Vagina (tissue), 2 donors: ENCODE results near the gene MAP3K3. TPM values are rescaled to one million over a fixed set of nuclear protein-coding genes. Genes with fewer than 3 reads are reported as not detected.
A peak's percentile ranks its signal among the peaks of the same experiment; 100 is the strongest.

Experiments used
- DNase-seq, 2 donors: peaks; one replicate each; pipeline ENCODE4 v3.0.0-alpha.2; 2017; ENCODE audit errors: extremely low spot score in 2 of 2
- H3K27ac ChIP-seq: fragments of 200-600 bp; sonication (generic); one replicate; pipeline ENCODE4 v1.5.1; 2019
- H3K27me3 ChIP-seq: fragments of 200-600 bp; sonication (generic); one replicate; pipeline ENCODE4 v1.5.1; 2019
- H3K36me3 ChIP-seq, 2 donors: fragments of 200-600 bp; sonication (generic); one replicate each; pipeline ENCODE4 v1.5.1; 2017 to 2019
- H3K4me1 ChIP-seq: fragments of 200-600 bp; sonication (generic); one replicate; pipeline ENCODE4 v1.5.1; 2019
- H3K4me3 ChIP-seq, 2 donors: fragments of 200-600 bp; sonication (generic); 1 replicate in 1 of 2; 2 replicates in 1 of 2; pipeline ENCODE4 v1.5.1; 2016 to 2019
- H3K9me3 ChIP-seq: fragments of 200-600 bp; sonication (generic); one replicate; pipeline ENCODE4 v1.5.1; 2019
- CTCF ChIP-seq, 3 experiments: fragments of 450-650 bp in 2 of 3; fragments of 200-600 bp in 1 of 3; sonication (generic) in 1 of 3; IDR thresholded peaks; one replicate each; pipeline ENCODE4 v1.5.1; 2017 to 2019; ENCODE audit warnings: antibody characterized with exemption in 3 of 3, mild to moderate bottlenecking in 2 of 3, moderate library complexity in 2 of 3
- POLR2A ChIP-seq, 2 donors: fragments of 450-650 bp; IDR thresholded peaks; one replicate each; pipeline ENCODE4 v1.6.1; 2017; ENCODE audit warnings: antibody characterized with exemption in 2 of 2, mild to moderate bottlenecking in 2 of 2, moderate library complexity in 2 of 2
- POLR2AphosphoS5 ChIP-seq, 2 donors: sonication (generic); formaldehyde crosslinking; IDR thresholded peaks; one replicate each; pipeline ENCODE4 v1.9.0; 2017; ENCODE audit warnings: antibody characterized with exemption in 2 of 2, mild to moderate bottlenecking in 2 of 2, low read depth in 1 of 2; ENCODE audit not compliant: insufficient read depth in 1 of 2
- intact Hi-C: fragments of 100-400 bp; cut with DNase I; formaldehyde crosslinking; loops from one replicate; pipeline ENCODE4 v1.15.1; 2023
- total RNA-seq: library from RNA; depleted of rRNA; stranded (reverse); fragments of >200 nt; gene quantifications from one replicate; pipeline ENCODE4 v1.2.3, GENCODE V29; 2016

Gene MAP3K3
- total RNA-seq, 1 donor from 2014 or later, result 35.4 TPM

GRCh38 chr17:63700528-63701455 is 78.6 kb downstream of the MAP3K3 start:
- TF ChIP-seq CTCF (IDR thresholded peaks at IDR 0.05) (no peak), POLR2AphosphoS5 (IDR thresholded peaks at IDR 0.05; ENCODE audit: insufficient read depth in 1 of 2, low read depth in 1 of 2) (peak in 1 of 2 donors; percentile 50)
- no peaks in the 10 kb centered on the region for H3K9me3 ChIP-seq
- H3K4me3 ChIP-seq, result peak overlapping the region; percentile 60 to 81
- H3K27ac ChIP-seq, result peak overlapping the region; percentile 81
- peaks cover 38% of the 10 kb centered on the region for H3K4me1 ChIP-seq
- H3K27me3 ChIP-seq, result no peaks in the 10 kb centered on the region
- intact Hi-C loops, result no loop called here
- H3K36me3 ChIP-seq, result peaks cover 0 to 14% of the 10 kb centered on the region in 2 donors
- DNase-seq, result no peak

- DNase-seq, result no peak
- intact Hi-C loops, result no loop called here
Observed at GRCh38 chr17:63701456-63701820, 79.2 kb downstream of the MAP3K3 start.

GRCh38 chr17:63701868-63702720 is 79.9 kb downstream of the MAP3K3 start:
- TF ChIP-seq POLR2AphosphoS5 (IDR thresholded peaks at IDR 0.05; ENCODE audit: insufficient read depth in 1 of 2, low read depth in 1 of 2), result no peak
- Histone ChIP-seq H3K9me3 (no peaks in the 10 kb centered on the region), H3K4me3 (no peak overlapping the region), H3K36me3 (peaks cover 0 to 14% of the 10 kb centered on the region in 2 donors), H3K27ac (no peak overlapping the region), H3K4me1 (peaks cover 38% of the 10 kb centered on the region), H3K27me3 (no peaks in the 10 kb centered on the region)
- intact Hi-C loops, result no loop called here
- no peak for DNase-seq

More at GRCh38 chr17:63701456-63701820, 79.2 kb downstream of the MAP3K3 start:
- Histone ChIP-seq H3K4me3 (peak overlapping the region; percentile 60 to 81), H3K4me1 (peaks cover 38% of the 10 kb centered on the region), H3K27ac (peak overlapping the region; percentile 81), H3K27me3 (no peaks in the 10 kb centered on the region), H3K36me3 (peaks cover 0 to 14% of the 10 kb centered on the region in 2 donors), H3K9me3 (no peaks in the 10 kb centered on the region)
- TF ChIP-seq POLR2A (IDR thresholded peaks at IDR 0.05) (no peak), POLR2AphosphoS5 (IDR thresholded peaks at IDR 0.05; ENCODE audit: insufficient read depth in 1 of 2, low read depth in 1 of 2) (no peak), CTCF (IDR thresholded peaks at IDR 0.05) (no peak)

GRCh38 chr17:63702721-63703015 is 80.5 kb downstream of the MAP3K3 start:
- no peak overlapping the region for H3K27ac ChIP-seq

More at GRCh38 chr17:63702721-63703015, 80.5 kb downstream of the MAP3K3 start:
- no peaks in the 10 kb centered on the region for H3K9me3 ChIP-seq
- peaks cover 32% of the 10 kb centered on the region for H3K4me1 ChIP-seq
- DNase-seq, result no peak
- H3K27me3 ChIP-seq, result no peaks in the 10 kb centered on the region
- H3K4me3 ChIP-seq, result no peak overlapping the region
- intact Hi-C loops, result no loop called here
- TF ChIP-seq CTCF (IDR thresholded peaks at IDR 0.05) (no peak), POLR2AphosphoS5 (IDR thresholded peaks at IDR 0.05; ENCODE audit: insufficient read depth in 1 of 2, low read depth in 1 of 2) (no peak), POLR2A (IDR thresholded peaks at IDR 0.05) (no peak)
- peaks cover 0 to 14% of the 10 kb centered on the region in 2 donors for H3K36me3 ChIP-seq
